Motor neuron (in vitro differentiated cells): ENCODE measurements around the gene PLEKHJ1. TPM values are rescaled to one million over a fixed set of nuclear protein-coding genes. Genes with fewer than 3 reads are reported as not detected.
A peak's percentile ranks its signal among the peaks of the same experiment; 100 is the strongest.

Experiments used
- ATAC-seq, 8 experiments: fragments of 200-7000 bp; cut with Tn5 transposase; replicated peaks in 6 of 8; 2 replicates each; pipeline ENCODE4 v1.8.0; 2021; ENCODE audit warnings: mild to moderate bottlenecking in 8 of 8, moderate library complexity in 8 of 8
- H3K27ac ChIP-seq, 2 donors: fragments of 250-450 bp; sonication (Bioruptor Pico); 2 replicates each; pipeline ENCODE4 v1.9.0; 2021; ENCODE audit warnings: antibody characterized with exemption in 2 of 2, mild to moderate bottlenecking in 2 of 2, moderate library complexity in 1 of 2
- H3K4me1 ChIP-seq, 2 donors: fragments of 250-450 bp; sonication (Bioruptor Pico); replicated peaks in 1 of 2; 2 replicates each; pipeline ENCODE4 v1.6.1; 2021; ENCODE audit warnings: antibody characterized with exemption in 2 of 2, mild to moderate bottlenecking in 2 of 2, moderate library complexity in 1 of 2
- H3K4me3 ChIP-seq, 5 donors: fragments of 250-450 bp; sonication (Bioruptor Pico); 2 replicates each; pipeline ENCODE4 v1.9.0; 2021; ENCODE audit warnings: antibody characterized with exemption in 5 of 5, mild to moderate bottlenecking in 5 of 5, moderate library complexity in 4 of 5
- WGBS, 10 experiments: fragments of 450-650 bp; shearing (Covaris generic); methylation state at CpG; one replicate each; pipeline ENCODE4 v1.0.0; 2022; 5-methylcytosine and 5-hydroxymethylcytosine counted together
- in situ Hi-C, 9 experiments: fragments of 400-800 bp; cut with MboI; loops; one replicate each; pipeline ENCODE4 v1.15.0; 2021; ENCODE audit warnings: low sequenced_read_pairs in 9 of 9, low pct_unique_long_range_greater_than_20kb in 2 of 9; ENCODE audit not compliant: unreplicated experiment in 9 of 9
- total RNA-seq, 8 experiments: library from RNA; unstranded; fragments of 300-600 nt; gene quantifications; 2 replicates each; pipeline versions ENCODE4 v1.2.3 to v1.2.4, GENCODE V29; 2022

Gene PLEKHJ1
- total RNA-seq, 8 experiments from 2014 or later = 45.2 to 86.4 (median 52.2) TPM

DNA sequence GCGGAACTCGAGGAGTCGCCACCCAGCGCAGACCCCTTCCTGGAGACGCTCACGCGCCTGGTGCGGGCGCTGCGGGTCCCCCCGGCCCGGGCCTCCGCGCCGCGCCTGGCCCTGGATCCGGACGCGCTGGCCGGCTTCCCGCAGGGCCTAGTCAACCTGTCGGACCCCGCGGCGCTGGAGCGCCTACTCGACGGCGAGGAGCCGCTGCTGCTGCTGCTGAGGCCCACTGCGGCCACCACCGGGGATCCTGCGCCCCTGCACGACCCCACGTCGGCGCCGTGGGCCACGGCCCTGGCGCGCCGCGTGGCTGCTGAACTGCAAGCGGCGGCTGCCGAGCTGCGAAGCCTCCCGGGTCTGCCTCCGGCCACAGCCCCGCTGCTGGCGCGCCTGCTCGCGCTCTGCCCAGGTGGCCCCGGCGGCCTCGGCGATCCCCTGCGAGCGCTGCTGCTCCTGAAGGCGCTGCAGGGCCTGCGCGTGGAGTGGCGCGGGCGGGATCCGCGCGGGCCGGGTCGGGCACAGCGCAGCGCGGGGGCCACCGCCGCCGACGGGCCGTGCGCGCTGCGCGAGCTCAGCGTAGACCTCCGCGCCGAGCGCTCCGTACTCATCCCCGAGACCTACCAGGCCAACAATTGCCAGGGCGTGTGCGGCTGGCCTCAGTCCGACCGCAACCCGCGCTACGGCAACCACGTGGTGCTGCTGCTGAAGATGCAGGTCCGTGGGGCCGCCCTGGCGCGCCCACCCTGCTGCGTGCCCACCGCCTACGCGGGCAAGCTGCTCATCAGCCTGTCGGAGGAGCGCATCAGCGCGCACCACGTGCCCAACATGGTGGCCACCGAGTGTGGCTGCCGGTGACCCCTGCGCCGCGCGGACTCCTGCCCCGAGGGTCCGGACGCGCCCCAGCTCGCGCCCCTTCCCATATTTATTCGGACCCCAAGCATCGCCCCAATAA lies 15.3 kb upstream of the PLEKHJ1 start:
- 3 to 95% (median 21%) methylated on average over 2 to 15 of the region's 125 CpGs; no CpG with 5 or more reads in 5 of the 10 experiments for WGBS, 10 experiments
- no peak overlapping the region for H3K27ac ChIP-seq
- peak in 6 of 8 experiments; percentile 1 to 11 (median 6) for ATAC-seq
- peaks cover 24 to 28% of the 10 kb centered on the region in 2 donors for H3K4me1 ChIP-seq
- H3K4me3 ChIP-seq = no peak overlapping the region
- in situ Hi-C loops = no loop called here

DNA sequence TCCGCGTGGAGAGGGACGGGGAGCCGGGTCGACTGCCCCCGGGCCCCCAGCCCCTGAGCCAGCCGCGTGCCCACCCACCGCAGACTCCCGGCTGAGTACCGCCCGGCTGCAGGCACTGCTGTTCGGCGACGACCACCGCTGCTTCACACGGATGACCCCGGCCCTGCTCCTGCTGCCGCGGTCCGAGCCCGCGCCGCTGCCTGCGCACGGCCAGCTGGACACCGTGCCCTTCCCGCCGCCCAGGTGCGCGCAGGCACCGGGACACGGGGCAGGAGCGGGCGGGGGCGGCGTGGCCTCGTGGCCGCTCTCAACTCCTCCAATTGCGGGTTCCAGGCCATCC lies 14.6 kb upstream of the PLEKHJ1 start:
- H3K4me1 ChIP-seq = peaks cover 24 to 28% of the 10 kb centered on the region in 2 donors
- in situ Hi-C loops = no loop called here
- peak in 3 of 8 experiments; percentile 1 for ATAC-seq
- H3K4me3 ChIP-seq = no peak overlapping the region
- 3% methylated on average over 6 of the region's 40 CpGs; no CpG with 5 or more reads in 9 of the 10 experiments for WGBS, 10 experiments
- H3K27ac ChIP-seq = no peak overlapping the region

DNA sequence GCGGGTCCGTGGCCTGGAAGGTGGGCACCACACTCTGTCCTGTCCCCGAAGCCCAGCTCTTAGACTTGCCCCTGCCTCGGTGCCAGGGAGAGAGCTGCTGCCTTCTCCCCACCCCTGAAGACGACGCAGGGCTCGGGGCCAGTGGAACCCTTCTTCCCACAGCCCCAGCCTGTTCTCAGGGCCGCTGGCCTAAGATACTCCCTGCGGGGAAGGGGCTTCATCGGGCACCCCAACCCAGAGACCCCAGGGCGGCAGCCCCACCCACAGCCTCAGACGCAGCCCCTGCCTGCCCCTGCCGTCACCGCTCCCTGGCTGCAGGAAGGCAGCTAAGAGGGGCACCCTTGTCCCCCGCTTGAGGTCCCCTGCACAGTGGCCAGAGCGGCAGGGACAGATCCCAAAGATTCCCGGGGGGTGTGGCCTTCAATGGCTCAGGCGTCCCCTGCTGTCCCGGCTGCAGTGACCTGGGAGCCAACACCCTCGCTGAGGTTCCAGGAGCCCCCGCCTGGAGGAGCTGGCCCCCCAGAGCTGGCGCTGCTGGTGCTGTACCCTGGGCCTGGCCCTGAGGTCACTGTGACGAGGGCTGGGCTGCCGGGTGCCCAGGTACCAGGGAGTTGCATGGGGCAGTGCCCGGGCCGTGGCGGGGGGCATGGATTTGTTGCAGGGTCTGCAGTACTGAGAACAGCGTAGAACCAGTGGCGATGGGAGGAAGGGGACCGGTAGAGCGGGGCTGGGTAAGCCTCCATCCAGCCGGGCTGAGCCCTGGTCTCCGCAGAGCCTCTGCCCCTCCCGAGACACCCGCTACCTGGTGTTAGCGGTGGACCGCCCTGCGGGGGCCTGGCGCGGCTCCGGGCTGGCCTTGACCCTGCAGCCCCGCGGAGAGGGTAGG lies 14.0 kb upstream of the PLEKHJ1 start:
- peaks cover 24 to 25% of the 10 kb centered on the region in 2 donors for H3K4me1 ChIP-seq
- ATAC-seq = peak in 6 of 8 experiments; percentile 3 to 21 (median 8)
- 13 to 100% (median 39%) methylated on average over 2 to 8 of the region's 43 CpGs; no CpG with 5 or more reads in 5 of the 10 experiments for WGBS, 10 experiments
- in situ Hi-C loops = no loop called here
- H3K4me3 ChIP-seq = no peak overlapping the region
- no peak overlapping the region for H3K27ac ChIP-seq

DNA sequence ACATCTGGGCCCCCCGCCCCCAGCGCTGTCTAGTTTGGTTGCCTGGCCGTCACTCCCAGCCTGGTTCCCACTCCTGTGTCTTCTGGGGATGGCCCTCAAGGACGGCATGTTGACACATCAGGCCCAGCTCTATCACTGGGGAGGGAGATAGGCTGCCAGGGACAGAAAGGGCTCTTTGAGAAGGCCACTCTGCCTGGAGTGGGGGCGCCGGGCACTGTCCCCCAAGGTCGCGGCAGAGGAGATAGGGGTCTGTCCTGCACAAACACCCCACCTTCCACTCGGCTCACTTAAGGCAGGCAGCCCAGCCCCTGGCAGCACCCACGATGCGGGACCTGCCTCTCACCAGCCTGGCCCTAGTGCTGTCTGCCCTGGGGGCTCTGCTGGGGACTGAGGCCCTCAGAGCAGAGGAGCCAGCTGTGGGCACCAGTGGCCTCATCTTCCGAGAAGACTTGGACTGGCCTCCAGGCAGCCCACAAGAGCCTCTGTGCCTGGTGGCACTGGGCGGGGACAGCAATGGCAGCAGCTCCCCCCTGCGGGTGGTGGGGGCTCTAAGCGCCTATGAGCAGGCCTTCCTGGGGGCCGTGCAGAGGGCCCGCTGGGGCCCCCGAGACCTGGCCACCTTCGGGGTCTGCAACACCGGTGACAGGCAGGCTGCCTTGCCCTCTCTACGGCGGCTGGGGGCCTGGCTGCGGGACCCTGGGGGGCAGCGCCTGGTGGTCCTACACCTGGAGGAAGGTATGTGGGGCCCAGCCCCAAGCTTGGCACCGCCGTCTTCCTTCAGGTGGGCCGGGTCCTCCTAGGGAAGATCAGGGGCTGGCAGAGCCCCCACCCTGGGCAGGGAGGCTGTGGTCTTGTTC lies 13.1 kb upstream of the PLEKHJ1 start, which contains the start of gene AMH:
Gene AMH, plus strand, starts transcription at position 314 of the 857 bp plus-strand sequence. Its CDS starts 10 bp downstream, at position 324.
- ATAC-seq = peak in 3 of 8 experiments; percentile 2 to 11 (median 9)
- Histone ChIP-seq H3K4me1 (peaks cover 23 to 24% of the 10 kb centered on the region in 2 donors), H3K27ac (no peak within 1 kb of the TSS), H3K4me3 (no peak within 1 kb of the TSS)
- 79% methylated on average over 7 of the region's 27 CpGs; no CpG with 5 or more reads in 9 of the 10 experiments for WGBS, 10 experiments
- in situ Hi-C loops = no loop called here

DNA sequence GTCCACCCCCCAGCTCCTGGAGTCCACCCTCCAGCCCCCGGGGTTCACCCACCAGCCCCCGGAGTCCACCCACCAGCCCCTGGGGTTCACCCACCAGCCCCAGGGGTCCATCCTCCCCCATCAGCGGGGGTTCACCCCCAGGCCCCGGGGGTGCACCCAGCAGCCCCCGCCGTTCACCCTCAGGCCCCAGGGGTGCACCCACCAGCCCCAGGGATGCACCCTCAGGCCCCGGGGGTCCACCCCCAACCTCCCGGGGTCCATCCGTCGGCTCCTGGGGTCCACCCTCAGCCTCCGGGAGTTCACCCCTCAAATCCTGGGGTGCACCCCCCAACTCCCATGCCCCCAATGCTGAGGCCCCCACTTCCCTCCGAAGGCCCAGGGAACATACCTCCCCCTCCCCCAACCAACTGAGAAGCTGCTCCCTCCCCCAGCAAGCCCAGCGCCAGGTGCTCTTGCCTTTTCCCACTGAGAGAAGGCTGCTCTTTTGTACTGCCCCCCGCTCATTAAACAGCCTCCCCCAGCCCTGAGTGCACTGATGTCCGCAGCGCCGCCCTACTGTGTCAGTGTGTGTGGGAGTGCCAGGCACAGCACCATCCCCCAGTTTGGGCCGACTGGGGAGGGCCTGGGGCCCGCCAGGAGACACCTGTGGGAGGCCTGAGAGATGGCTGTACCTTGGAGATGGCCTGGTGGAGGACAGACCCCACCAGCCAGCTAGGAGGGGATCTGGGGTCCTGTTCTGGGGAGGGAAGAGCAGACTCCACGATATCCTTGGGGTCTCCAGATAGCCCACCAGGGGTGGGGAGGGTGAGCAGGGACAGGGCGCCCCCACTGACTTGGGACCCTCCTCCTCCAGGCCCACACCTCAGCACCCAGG lies 12.2 kb upstream of the PLEKHJ1 start:
- ATAC-seq = peak in 2 of 8 experiments; percentile 1
- peaks cover 17 to 18% of the 10 kb centered on the region in 2 donors for H3K4me1 ChIP-seq
- H3K4me3 ChIP-seq = no peak overlapping the region
- no peak overlapping the region for H3K27ac ChIP-seq
- in situ Hi-C loops = no loop called here
- WGBS, 10 experiments = no CpG with 5 or more reads among the region's 21 CpGs

DNA sequence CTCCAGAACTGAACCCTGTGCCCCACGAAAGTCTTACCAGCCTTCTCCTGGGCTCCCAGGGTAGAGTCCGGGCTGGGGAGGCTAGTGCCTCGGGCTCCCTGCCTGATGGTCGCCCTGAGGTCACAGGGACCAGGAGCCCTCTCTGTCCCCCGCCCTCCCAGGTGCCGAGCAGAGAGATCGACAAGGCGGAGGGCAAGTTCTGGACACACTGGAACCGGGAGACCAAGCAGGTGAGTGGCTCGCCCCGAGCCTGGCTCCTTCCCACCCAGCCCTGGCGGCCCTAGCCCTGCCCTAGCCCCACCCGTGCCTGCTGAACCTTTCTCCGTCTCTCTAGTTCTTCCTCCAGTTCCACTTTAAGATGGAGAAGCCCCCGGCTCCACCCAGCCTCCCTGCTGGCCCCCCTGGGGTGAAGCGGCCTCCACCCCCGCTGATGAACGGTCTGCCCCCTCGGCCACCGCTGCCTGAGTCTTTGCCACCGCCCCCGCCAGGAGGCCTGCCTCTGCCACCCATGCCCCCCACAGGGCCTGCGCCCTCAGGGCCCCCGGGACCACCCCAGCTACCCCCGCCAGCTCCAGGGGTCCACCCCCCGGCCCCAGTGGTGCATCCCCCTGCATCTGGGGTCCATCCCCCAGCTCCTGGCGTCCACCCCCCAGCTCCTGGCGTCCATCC lies 11.4 kb upstream of the PLEKHJ1 start:
- no peak for ATAC-seq
- Histone ChIP-seq H3K4me1 (peaks cover 9 to 10% of the 10 kb centered on the region in 2 donors), H3K27ac (no peak overlapping the region), H3K4me3 (no peak overlapping the region)
- 92 to 93% methylated on average over 2 to 3 of the region's 28 CpGs; no CpG with 5 or more reads in 8 of the 10 experiments for WGBS, 10 experiments
- in situ Hi-C loops = no loop called here

DNA sequence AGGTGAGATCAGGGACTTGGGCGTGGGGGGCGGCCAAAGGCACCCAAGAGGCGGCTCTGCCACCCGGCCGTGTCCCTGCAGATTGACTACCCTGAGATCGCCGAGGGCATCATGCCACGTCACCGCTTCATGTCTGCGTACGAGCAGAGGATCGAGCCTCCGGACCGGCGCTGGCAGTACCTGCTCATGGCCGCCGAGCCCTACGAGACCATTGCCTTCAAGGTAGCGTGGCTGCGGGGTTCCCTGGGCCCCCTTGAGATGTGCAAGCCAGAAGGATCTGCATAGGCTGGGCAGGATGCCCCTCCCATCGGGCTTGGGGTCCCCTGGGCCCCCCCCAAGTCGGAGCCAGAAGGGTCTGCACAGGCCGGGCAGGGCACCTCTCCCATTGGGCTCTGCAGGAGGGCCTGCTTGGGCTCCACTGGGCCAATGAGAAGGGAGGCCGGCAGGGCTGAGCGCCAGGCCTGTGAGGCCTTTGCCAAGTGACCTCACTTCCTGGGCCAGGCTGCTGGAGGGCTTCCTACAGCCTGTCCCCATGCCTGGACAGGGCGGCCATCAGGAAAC lies 10.8 kb upstream of the PLEKHJ1 start:
- peak in 6 of 8 experiments; percentile 2 to 12 (median 6) for ATAC-seq
- WGBS, 10 experiments = no CpG with 5 or more reads among the region's 26 CpGs
- no peak overlapping the region for H3K27ac ChIP-seq

DNA sequence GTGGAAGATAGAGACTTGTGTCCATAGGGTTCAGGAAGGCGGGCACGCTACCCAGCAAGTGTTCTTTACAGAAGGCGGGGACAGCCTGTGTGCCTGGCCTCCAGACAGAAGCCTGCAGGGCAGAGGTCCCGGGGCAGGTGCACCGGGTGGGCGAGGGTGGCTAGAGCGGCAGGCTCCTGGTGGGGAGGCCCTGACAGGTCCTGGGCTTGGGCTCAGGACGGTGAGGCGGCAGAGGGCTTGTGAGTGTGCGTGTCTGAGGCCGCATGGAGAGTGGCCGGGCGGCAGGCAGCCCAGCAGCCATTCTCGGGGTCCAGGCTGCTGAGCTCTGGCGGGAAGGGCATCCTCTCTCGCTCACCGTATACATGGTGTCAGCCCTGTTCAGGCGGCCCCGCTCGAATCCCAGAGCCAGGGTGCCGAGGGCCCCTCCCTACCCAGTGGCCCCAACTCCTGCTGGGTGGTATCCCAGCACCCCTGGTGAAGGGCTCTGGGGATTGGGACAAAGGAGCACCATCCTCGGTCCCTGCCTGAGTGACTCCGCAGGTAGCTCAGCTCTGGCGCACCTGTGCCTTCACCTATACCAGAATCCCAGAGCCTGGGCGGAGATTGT lies 10.0 kb upstream of the PLEKHJ1 start:
- H3K4me1 ChIP-seq = peaks cover 4 to 7% of the 10 kb centered on the region in 2 donors
- 90 to 100% (median 100%) methylated on average over 2 to 12 of the region's 25 CpGs; no CpG with 5 or more reads in 4 of the 10 experiments for WGBS, 10 experiments

More for the DNA sequence above, 10.8 kb upstream of the PLEKHJ1 start:
- peaks cover 6% of the 10 kb centered on the region in 2 donors for H3K4me1 ChIP-seq
- no peak overlapping the region for H3K4me3 ChIP-seq
- in situ Hi-C loops = no loop called here

DNA sequence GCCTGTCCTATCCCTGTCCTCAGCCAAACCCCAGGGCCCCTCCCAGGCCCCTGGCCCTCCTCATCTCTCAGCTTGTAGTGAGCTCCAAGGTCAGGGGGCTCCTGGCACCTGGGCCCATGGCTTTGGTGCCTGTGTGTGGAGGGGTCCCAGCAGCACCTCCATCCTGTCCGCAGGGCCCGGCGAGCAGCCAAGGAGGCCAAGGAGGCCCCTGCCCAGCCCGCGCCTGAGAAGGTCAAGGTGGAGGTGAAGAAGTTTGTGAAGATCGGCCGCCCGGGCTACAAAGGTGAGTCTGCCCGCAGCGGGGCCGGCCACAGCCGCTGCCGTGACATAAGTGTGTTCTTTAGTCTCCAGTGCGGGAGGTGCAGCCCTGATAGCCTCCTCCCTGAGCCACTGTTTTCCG lies 9.1 kb upstream of the PLEKHJ1 start:
- 67% methylated on average over 1 of the region's 15 CpGs; no CpG with 5 or more reads in 9 of the 10 experiments for WGBS, 10 experiments
- in situ Hi-C loops = no loop called here
- Histone ChIP-seq H3K27ac (no peak overlapping the region), H3K4me1 (peaks cover 3 to 15% of the 10 kb centered on the region in 2 donors), H3K4me3 (no peak overlapping the region)
- ATAC-seq = no peak

More for the DNA sequence above, 10.0 kb upstream of the PLEKHJ1 start:
- no peak overlapping the region for H3K27ac ChIP-seq
- ATAC-seq = no peak
- no peak overlapping the region for H3K4me3 ChIP-seq
- in situ Hi-C loops = no loop called here

DNA sequence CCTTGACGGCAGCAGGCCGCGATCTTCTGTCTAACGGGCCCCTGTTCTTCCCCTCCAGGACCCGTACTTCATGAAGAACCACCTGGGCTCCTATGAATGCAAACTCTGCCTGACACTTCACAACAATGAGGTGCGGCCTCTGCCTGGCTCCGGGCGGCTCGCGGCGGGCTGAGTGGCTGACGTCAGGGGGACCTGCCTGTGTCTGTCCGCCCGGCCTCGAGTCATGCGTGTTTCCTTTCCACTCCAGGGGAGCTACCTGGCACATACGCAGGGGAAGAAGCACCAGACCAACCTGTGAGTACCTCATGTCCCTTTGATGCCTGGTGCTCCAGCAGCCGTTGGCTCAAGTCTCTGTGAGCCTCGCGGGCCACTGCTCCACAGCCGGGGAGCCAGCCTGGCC lies 8.4 kb upstream of the PLEKHJ1 start:
- H3K4me1 ChIP-seq = peaks cover 8 to 12% of the 10 kb centered on the region in 2 donors
- ATAC-seq = no peak
- in situ Hi-C loops = no loop called here
- no peak overlapping the region for H3K27ac ChIP-seq
- 100% methylated on average over 1 of the region's 21 CpGs; no CpG with 5 or more reads in 9 of the 10 experiments for WGBS, 10 experiments
- H3K4me3 ChIP-seq = no peak overlapping the region

DNA sequence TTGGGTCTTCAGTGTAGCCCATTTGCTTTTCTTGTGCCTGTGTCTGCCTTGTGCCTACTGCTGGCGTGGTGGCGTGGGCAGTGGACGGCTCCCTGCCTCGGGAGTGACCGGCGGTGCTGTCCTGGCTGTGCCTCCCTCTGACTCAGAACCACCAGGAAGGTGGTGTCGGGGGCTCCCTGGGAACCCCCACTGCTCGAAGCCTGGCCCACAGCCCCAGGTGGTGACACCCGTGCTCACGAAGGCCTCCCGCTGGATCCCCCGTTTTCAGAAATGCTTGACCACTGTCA lies 7.9 kb upstream of the PLEKHJ1 start:
- Histone ChIP-seq H3K4me3 (no peak overlapping the region), H3K27ac (no peak overlapping the region), H3K4me1 (peaks cover 12 to 13% of the 10 kb centered on the region in 2 donors)
- in situ Hi-C loops = no loop called here
- no CpG with 5 or more reads among the region's 12 CpGs for WGBS, 10 experiments
- ATAC-seq = no peak
